RWPE2 (cell line): ENCODE measurements around the gene CHST11.

ENCODE experiments used
- ATAC-seq: fragments of 200-7000 bp; cut with Tn5 transposase; 3 replicates; pipeline ENCODE4 v1.9.1; 2021; ENCODE audit warnings: low read depth
- DNase-seq: peaks from one replicate; pipeline ENCODE4 v3.0.0-alpha.2; 2020; ENCODE audit warnings: low spot score
- H3K27ac ChIP-seq: fragments of 450-650 bp; 2 replicates; pipeline ENCODE4 v1.5.1; 2017; ENCODE audit warnings: mild to moderate bottlenecking; ENCODE audit not compliant: poor library complexity, severe bottlenecking
- H3K27me3 ChIP-seq: fragments of 250-450 bp; sonication (Bioruptor Pico); 2 replicates; pipeline ENCODE4 v1.5.1; 2021; ENCODE audit warnings: mild to moderate bottlenecking, moderate library complexity; ENCODE audit not compliant: insufficient read depth, poor library complexity, severe bottlenecking
- H3K36me3 ChIP-seq: fragments of 250-450 bp; sonication (Bioruptor Pico); 2 replicates; pipeline ENCODE4 v1.5.1; 2020; ENCODE audit warnings: low read depth, mild to moderate bottlenecking, moderate library complexity
- H3K4me1 ChIP-seq: fragments of 250-450 bp; sonication (Bioruptor Pico); 2 replicates; pipeline ENCODE4 v1.5.1; 2021; ENCODE audit warnings: mild to moderate bottlenecking, moderate library complexity; ENCODE audit not compliant: insufficient read depth, poor library complexity, severe bottlenecking
- H3K4me3 ChIP-seq: fragments of 250-450 bp; sonication (Bioruptor Pico); 2 replicates; pipeline ENCODE4 v1.5.1; 2021; ENCODE audit warnings: mild to moderate bottlenecking, moderate library complexity; ENCODE audit not compliant: severe bottlenecking
- H3K9me3 ChIP-seq: fragments of 250-450 bp; sonication (Bioruptor Pico); 2 replicates; pipeline ENCODE4 v1.5.1; 2021; ENCODE audit warnings: mild to moderate bottlenecking, moderate library complexity; ENCODE audit not compliant: severe bottlenecking
- CTCF ChIP-seq: fragments of 450-650 bp; IDR thresholded peaks from one replicate; pipeline ENCODE4 v1.5.1; 2017; ENCODE audit warnings: mild to moderate bottlenecking, moderate library complexity; ENCODE audit not compliant: poor library complexity, severe bottlenecking

CHST11 gene

DNA sequence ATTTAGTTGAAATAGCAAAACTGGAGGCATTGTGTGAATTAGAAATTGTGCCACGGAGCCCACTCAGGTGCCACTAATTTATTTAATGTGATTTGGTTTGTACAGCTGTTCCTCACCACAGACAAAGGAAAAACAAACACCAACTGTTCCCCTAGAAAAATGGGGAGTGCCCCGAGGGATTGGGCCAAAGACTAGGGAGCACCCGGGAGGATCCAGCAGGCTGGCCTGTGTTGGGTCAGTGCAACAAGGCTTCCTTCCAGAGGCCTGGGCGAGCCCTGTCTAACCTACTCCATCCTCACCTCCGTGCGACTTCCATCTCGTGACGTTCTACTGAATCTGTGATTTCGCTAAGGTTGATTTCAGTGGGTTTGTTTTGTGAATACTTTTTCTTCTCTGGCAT is 206.2 kb downstream of the CHST11 start:
- Histone ChIP-seq H3K27ac (no peak overlapping the region), H3K4me3 (no peak overlapping the region), H3K4me1 (no peaks in the 10 kb centered on the region), H3K36me3 (no peaks in the 10 kb centered on the region), H3K27me3 (no peaks in the 10 kb centered on the region), H3K9me3 (no peaks in the 10 kb centered on the region)
- TF ChIP-seq CTCF = no peak
- no peak for ATAC-seq
- no peak for DNase-seq

GRCh38 chr12:104664351-104664750 is 207.6 kb downstream of the CHST11 start:
- Histone ChIP-seq H3K9me3 (no peaks in the 10 kb centered on the region), H3K27me3 (no peaks in the 10 kb centered on the region), H3K27ac (no peak overlapping the region), H3K36me3 (no peaks in the 10 kb centered on the region), H3K4me1 (peaks cover 7% of the 10 kb centered on the region), H3K4me3 (no peak overlapping the region)
- TF ChIP-seq CTCF = no peak
- ATAC-seq (no peak), DNase-seq (no peak)

- ATAC-seq = no peak
- no peak for TF ChIP-seq CTCF
- H3K4me1 ChIP-seq = peaks cover 17% of the 10 kb centered on the region
These were observed 208.5 kb downstream of the CHST11 start for GRCh38 chr12:104665296-104665695.

GRCh38 chr12:104667139-104667538 is 210.4 kb downstream of the CHST11 start:
- no peak overlapping the region for H3K27ac ChIP-seq
- no peaks in the 10 kb centered on the region for H3K27me3 ChIP-seq
- no peaks in the 10 kb centered on the region for H3K36me3 ChIP-seq
- H3K9me3 ChIP-seq = no peaks in the 10 kb centered on the region
- TF ChIP-seq CTCF = no peak
- H3K4me1 ChIP-seq = peaks cover 35% of the 10 kb centered on the region
- DNase-seq = no peak
- no peak for ATAC-seq
- no peak overlapping the region for H3K4me3 ChIP-seq

More at GRCh38 chr12:104665296-104665695, 208.5 kb downstream of the CHST11 start:
- Histone ChIP-seq H3K27ac (no peak overlapping the region), H3K36me3 (no peaks in the 10 kb centered on the region), H3K9me3 (no peaks in the 10 kb centered on the region), H3K4me3 (no peak overlapping the region), H3K27me3 (no peaks in the 10 kb centered on the region)
- DNase-seq = no peak

DNA sequence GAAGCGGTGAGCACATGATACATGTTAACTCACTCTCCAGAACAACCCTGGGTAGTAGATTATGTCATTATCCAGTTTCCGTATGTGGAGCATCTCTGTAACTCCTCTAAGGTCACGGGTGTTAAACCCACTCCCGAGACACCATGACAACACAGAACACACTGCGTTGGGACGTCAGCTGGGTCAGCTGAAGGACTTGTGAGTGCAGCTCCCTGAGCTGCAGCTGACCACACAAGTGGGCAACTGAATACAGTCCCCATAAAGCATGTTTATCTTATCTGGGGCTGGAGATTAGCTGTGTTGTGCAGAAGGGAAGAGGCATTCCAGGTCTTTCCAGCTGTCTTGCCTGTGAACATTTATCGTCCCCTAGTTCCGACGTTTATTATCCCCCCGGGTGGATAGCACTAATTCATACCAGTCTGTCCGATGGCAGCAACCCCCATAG is 211.5 kb downstream of the CHST11 start:
- Histone ChIP-seq H3K36me3 (no peaks in the 10 kb centered on the region), H3K4me3 (no peak overlapping the region), H3K4me1 (peaks cover 47% of the 10 kb centered on the region), H3K27ac (peak overlapping the region; percentile 60), H3K27me3 (no peaks in the 10 kb centered on the region), H3K9me3 (no peaks in the 10 kb centered on the region)
- ATAC-seq (no peak), DNase-seq (no peak)
- no peak for TF ChIP-seq CTCF
